IPS DF 4.7 (cell line): ENCODE results near the gene WDR88.
"Not testable (repeated sequence)": the region's sequence is repeated elsewhere in the genome, so short reads cannot be mapped to it uniquely, and the experiment has no call there.

Source experiments
- DNase-seq: peaks from one replicate; pipeline ENCODE4 v3.0.0-alpha.2; 2013; ENCODE audit warnings: low spot score; ENCODE audit errors: extremely low read depth

Gene WDR88

GRCh38 chr19:33210266-33210940 lies 78.5 kb downstream of the WDR88 start:
- DNase-seq, result no peak

DNA sequence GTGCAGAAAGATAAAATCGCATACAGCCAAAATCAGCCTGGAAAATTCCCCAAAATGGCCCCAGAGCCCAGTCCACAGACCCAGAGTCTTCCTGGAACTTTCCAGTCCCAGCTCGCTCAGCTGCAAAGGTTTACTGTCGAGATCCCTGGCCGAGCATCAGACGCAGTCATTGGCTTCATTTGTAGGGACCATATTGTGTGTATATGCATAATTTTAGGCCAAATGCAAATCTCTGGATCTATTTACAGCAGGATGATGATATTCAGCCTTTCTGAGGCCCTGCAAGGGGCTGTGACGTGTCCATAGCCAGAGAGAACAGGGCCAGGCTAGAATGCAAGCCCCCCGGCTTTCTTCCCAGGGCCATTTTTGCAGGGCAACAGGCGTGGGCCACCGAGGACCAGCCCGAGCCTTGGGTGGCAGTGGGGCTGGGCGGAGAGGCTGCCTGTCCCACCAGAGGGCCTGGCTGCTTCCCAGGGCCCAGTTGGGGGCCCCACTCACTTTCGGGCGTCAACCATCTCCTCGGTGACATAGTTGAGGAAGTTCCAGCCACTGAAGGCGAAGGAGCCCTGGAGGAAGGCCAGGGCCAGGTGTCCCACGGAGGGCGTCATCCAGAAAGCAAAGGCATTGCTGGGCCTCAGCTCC lies 80.0 kb downstream of the WDR88 start:
- no peak for DNase-seq

- DNase-seq, result no peak
Observed at GRCh38 chr19:33212436-33213172, 80.7 kb downstream of the WDR88 start.

DNA sequence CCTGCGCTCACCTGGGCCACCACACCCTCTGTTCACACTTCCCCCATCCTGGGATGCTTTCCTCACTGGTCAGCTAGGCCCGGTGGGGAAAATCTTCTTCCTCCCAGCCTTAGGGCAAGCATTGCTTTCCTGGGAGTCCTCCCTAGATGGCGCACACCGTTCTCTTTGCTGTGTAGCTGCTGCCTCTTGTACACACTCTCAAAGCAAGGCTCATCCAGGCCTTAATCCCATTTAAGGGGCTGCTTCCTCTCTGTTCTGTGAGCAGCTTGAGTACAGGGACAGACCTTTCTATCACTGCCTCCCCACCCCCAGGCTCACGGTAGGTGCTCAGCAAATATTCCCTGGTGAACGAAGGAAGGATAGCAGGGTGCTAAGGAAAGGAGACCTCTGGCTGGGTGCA lies 82.7 kb downstream of the WDR88 start:
- DNase-seq, result no peak

- DNase-seq, result no peak
Observed at GRCh38 chr19:33215438-33216197, 83.7 kb downstream of the WDR88 start.

DNA sequence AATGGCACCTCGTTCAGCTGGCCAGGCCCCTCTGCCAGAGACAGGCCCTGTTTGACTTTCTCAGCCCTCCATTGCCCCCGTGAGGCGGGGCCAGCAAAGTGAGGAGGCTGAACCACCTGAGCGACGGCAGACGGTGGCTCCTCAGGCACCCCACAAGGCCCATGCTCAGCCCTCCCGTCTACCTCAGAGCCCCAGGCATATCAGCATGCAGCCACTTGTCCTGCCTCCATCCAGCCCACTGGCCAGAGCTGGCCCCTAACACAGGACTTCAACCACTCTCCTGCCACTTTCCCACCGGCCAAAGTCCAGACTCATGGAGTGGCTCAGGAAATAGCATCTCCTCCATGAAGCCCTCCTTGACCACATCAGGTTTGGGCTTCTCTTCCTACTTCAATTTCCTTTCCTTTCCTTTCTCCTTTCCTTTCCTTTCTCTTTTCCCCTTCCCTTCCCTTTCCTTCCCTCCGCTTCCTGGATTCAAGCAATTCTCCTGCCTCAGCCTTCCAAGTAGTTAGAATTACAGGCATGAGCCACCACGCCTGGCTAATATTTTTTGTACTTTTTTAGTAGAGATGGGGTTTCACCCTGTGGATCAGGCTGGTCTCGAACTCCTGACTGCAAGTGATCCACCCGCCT lies 84.4 kb downstream of the WDR88 start:
- no peak for DNase-seq

DNA sequence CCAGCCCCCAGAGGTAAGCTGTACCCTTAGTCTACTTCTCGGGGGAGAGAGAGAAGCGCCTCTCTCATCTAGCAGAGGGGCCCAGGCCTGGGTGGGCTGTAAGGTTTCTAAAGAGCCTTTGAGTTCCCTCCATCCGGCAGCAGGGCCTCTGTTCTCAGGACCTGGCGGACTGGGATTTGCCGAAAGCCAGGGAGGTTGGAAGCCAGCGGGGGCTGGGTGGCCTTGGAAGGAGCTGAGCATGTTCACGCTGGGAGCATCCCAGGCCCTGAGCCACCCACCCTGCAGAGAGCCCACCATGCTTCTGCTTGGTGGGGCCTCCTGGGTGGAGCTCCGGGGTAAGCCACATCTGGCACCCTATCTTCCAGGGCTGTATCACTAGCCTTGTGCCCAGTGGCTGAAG lies 86.0 kb downstream of the WDR88 start:
- DNase-seq, result no peak

DNA sequence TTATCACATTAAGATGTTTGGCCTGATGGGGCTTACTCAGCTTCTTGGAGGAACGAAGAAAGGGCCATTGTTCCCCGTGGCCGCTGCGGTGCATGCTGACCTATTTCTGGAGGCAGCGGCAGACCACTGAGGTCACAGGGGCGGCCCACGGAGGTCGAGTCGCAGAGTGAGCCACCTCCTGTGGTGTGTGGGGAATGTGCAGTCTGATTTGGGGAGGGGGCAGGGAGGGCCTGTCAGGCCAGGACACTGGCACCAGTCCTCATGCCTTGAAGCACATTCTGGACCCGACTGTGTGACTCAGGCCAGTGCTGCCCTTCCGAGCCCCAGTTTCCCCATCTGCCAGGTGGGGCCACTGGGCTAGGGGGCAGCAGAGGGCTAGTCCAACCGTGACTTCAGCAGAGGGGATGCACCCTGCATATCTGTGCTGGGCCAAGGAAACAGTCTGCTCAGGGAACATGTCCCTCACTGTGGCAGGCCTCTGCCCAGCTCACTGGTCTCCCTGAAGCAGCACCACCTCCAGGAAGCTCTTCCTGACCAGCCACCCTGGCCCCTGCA lies 87.4 kb downstream of the WDR88 start:
- DNase-seq, result no peak

DNA sequence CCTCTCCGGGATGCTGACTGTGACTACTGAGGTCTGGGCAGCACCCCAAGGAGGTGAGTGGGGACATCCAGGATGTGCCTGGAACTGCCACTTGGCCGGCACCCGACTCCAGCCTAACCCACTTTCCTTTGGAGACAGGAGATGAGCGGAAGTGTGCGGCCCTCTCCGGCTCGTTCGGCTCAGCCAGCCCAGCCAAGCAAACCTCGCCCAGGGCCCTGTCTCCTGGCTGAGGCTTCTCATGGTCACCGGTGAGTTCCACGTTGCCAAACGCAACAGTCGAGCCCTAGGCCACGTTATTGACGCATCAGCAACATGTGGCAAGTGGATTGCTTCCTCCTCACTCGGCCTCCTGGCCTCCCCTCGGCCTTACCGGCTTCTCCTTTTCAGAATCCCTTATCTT lies 88.2 kb downstream of the WDR88 start:
- DNase-seq, result no peak

GRCh38 chr19:33220735-33221134 lies 88.8 kb downstream of the WDR88 start:
- no peak for DNase-seq

DNA sequence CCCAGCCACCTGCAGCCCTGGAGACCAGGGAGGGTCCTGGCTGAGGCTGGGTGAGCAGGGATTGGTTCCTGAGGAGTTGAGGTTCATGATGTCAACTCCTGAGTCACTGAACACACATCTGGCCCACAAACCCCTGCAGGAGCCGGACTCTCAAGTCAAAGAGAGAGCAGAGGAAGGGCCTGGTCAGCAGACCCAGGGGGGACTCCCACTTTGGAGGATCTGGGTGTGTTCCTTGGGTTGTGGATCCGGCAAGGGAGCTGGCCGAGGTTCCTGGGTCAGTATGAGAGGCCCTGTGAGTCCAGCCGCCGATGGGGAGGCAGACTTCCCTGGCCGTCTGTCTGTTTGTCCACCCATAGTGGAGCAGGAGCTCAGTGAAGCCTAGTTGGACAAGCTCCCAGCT lies 89.7 kb downstream of the WDR88 start:
- no peak for DNase-seq

DNA sequence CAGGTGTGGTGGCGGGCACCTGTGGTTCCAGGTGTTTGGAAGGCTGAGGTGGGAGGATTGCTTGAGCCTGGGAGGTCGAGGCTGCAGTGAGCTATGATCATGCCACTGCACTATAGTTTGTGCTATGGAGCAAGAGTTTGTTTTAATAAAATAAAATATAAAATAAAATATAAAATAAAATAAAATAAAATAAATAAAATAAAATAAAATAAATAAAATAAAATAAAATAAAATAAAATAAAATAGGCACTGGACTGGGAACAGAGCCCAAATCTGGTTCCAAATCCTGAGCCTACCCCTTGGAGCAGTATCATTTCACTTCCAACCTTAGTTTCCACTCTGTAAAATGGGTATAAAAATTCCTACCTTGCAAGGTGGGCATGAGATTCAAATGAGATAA lies 90.3 kb downstream of the WDR88 start:
- not testable (repeated sequence) for DNase-seq

- DNase-seq, result no peak
Observed at GRCh38 chr19:33224694-33225457, 93.0 kb downstream of the WDR88 start.
